ENCODE measurements around the gene C20orf202.
"Not testable (repeated sequence)": the region's sequence is repeated elsewhere in the genome, so short reads cannot be mapped to it uniquely, and the experiment has no call there.

C20orf202 gene

DNA sequence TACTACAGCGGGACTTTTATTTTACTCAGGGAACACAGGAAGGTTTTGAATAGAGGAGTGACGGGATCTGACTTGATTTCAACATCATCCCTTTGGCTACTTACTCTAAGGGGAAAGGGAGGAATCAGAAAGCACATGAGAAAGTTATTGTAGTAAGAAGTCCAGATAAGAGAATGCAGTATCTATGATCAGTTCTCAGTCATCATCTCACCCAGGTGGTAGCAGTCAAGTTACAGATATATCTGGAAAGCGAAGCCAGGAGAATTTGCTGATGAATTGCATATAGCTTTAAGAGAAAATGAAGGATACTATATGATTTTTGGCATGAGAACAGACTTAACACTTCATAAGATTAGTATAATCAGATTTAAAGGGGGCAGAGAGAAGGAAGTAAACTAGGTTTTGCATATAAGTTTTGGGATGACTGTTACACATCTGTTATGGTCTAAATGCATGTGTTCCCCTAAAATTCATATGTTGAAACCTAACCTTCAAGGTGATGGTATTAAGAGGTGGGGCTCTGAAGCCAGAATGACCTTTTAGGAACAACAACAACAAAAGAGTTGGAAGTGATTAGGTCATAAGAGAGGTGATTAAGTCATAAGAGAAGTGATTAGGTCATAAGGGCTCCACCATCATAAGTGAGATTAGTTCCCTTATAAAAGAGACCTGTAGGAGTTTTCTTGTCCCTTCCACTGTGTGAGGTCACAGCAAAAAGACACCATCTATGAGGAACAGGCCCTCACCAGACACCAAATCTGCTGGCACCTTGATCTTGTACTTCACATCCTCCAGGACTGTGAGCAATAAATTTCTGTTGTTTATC lies 29.2 kb downstream of the C20orf202 start:
- Histone ChIP-seq H3K4me3 (no peak overlapping the region), H3K27ac (no peak overlapping the region)

DNA sequence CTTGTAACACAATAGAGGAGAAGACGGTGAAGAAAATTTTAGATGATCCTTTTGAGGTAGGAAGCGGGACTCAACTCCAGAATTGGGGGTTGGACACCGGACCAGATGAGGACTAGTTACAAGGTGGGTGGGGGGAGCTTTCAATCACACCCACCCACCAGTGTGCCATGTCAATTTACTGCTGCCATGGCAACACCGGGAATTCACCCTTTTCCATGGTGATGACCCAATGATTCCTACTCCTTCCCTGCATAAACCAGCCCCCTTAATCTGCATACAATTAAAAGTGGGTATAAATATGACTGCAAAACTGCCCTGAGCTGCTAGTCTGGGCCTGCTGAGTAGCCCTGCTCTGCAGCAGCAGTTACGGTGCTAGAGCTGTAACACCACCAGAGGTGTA lies 37.3 kb downstream of the C20orf202 start:
- no peak overlapping the region for H3K4me3 ChIP-seq
- no peak overlapping the region for H3K27ac ChIP-seq

DNA sequence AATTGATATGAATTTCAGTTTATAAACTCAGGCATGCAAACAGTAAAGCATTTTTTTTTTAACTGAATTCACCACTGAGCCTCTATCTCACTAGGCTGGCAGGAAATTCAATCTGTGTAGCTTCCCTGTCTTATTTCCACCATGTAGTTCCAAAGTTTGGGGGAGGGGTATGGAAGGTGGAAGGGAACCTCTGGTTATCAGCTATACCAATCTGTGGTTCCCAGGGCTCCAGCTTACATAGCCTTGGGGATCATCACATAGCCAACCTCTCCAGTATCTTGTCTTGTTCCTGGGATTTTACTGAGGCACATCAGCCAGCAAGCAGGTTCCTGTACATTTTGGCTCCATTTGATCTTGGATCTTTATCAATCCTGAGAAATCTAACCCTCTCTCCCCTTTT lies 38.2 kb downstream of the C20orf202 start:
- Histone ChIP-seq H3K27ac (no peak overlapping the region), H3K4me3 (no peak overlapping the region)

DNA sequence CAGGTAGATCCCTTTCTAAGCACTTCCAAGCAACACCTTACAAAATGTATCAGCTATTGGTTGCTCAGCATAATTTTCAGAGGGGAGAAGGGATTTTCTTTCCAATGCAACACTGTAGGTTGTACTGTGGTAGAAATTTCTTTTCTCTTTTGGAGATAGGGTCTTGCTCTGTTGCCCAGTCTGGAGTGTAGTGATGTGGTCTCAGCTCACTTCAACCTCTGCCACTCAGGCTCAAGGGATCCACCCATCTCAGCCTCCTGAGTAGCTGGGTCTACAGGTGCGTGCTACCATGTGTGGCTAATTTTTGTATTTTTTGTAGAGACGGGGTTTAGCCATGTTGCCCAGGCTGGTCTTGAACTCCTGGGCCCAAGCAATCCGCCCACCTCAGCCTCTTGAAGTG lies 38.8 kb downstream of the C20orf202 start:
- H3K4me3 ChIP-seq: no peak overlapping the region
- H3K27ac ChIP-seq: no peak overlapping the region

DNA sequence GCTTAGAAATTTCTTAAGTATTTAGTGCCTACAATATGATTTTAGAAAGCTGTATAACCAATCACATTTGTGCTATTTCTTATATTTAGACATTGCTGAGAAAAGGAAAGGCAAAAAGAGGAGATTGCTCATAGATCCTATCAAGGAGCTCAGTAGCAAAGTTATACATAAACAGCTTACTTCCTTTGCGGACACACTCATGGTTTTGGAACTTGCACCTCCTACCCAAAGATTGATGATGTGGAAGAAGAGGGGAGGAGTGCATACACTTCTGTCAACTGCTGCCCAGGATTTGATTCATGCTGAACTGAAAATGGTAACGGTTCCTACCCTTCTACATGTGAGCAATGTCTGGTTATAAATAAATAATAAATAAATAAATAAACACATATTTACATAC lies 39.3 kb downstream of the C20orf202 start:
- Histone ChIP-seq H3K27ac (no peak overlapping the region), H3K4me3 (no peak overlapping the region)

DNA sequence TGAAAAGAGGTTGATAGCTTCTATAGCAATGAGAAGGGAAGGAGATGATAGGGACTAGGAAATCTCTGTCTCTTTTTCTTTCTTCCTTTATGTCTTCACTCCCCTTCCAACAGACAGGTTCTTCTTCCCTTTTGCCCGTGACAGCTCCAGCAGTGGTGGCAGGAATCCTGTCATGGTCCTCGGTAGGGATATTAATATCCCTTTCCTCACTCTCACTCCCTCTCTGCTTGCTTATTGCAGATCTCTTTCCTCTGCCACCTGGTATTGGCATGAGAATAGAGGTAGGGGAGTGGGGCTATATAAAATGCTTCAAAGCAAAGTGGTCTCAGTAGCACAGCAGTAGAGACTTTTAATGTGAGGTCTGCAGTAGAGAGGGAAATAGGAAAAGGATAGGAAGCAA lies 42.3 kb downstream of the C20orf202 start:
- Histone ChIP-seq H3K27ac (no peak overlapping the region), H3K4me3 (no peak overlapping the region)

DNA sequence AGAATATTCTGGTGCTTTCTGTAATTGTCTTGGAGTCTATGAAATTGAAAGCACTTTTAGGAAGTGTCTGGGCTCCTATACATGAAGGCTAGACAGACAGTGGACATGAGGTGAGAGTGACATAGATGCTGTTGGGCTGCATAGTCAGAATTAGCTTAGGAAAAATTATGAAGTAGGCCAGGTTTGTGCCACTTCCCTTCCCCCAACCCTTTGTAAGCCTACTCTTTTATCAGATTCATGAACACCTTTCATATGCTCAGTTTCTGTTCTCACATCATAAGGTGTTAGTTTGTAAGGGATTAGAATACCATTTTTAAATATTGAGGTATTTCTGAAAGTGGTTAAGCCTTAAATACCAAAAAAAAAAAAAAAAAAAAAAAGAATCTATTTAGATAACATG lies 44.4 kb downstream of the C20orf202 start:
- H3K27ac ChIP-seq: no peak overlapping the region

DNA sequence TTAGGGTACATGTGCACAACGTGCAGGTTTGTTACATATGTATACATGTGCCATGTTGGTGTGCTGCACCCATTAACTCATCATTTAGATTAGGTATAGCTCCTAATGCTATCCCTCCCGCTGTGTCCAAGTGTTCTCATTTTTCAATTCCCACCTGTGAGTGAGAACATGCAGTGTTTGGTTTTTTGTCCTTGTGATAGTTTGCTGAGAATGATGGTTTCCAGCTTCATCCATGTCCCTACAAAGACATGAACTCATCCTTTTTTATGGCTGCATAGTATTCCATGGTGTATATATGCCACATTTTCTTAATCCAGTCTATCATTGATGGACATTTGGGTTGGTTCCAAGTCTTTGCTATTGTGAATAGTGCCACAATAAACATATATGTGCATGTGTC lies 47.0 kb downstream of the C20orf202 start:
- not testable (repeated sequence) for H3K27ac ChIP-seq, H3K4me3 ChIP-seq

More for the DNA sequence above, 44.4 kb downstream of the C20orf202 start:
- no peak overlapping the region for H3K4me3 ChIP-seq

DNA sequence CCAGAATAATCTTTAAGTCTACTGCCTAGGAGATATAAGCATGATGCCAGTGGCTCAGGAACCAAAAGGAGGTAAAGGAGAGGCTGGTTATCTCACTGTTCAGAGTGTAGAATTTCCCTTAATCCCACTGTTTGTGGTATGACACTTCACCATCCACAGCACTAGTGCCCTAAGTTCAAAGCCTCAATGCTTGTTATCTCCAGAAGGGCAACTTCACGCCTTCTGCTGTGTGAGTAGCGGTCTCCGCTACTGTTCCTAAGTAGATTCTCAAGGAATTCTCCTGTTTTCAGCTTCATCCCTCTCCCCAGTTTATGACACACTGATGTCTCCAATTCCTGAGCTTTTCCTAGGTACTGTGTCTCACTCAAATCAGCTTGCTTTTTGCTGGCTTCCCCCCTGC lies 49.2 kb downstream of the C20orf202 start:
- H3K4me3 ChIP-seq: no peak overlapping the region
- H3K27ac ChIP-seq: no peak overlapping the region

DNA sequence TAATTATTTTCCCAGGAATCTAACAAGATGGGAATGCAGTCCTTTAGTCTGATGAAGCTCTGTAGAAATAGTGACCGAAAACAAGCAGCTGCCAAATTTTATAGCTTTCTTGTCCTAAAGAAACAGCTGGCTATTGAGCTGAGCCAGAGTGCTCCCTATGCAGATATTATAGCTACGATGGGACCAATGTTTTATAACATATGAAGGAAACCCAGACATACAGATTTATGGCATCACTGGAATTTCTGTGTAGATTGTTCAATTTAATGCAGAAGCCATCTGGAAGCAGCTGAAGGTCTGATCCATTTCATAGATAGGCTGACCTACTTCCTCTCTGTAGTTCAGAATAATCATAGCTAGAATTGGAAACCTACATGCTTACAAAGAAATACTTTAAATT lies 51.0 kb downstream of the C20orf202 start:
- no peak overlapping the region for H3K27ac ChIP-seq
- H3K4me3 ChIP-seq: no peak overlapping the region

DNA sequence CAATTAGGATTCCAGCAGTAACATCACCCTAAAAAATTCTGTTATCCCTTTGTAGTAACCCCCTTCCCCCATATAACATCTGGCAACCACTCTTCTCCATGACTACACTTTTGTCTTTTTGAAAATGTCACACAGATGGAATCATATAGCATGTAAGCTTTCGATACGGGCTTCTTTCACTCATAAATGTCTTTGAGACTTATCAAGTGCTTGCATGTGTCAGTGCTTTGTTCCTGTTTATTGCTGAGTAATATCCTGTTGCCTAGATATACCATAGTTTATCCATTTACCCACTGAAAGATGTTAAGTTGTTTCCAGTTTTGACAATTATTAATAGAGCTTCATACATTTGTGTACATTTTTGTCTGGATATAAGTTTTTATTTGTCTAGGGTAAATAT lies 52.4 kb downstream of the C20orf202 start:
- Histone ChIP-seq H3K4me3 (no peak overlapping the region), H3K27ac (no peak overlapping the region)
